SK-N-MC (cell line): ENCODE data around the gene C11orf21.

ENCODE experiments used
- DNase-seq: peaks from one replicate; pipeline ENCODE4 v3.0.0-alpha.2; 2011; ENCODE audit warnings: low read depth, low spot score
- H3K27ac ChIP-seq: fragments of 200-600 bp; sonication (generic); 2 replicates; pipeline ENCODE4 v1.5.1; 2016; ENCODE audit warnings: mixed run types
- H3K36me3 ChIP-seq: fragments of 200-600 bp; sonication (generic); 2 replicates; pipeline ENCODE4 v1.6.1; 2017; ENCODE audit warnings: antibody characterized with exemption, low read length, mixed read lengths; ENCODE audit not compliant: insufficient read depth
- H3K4me3 ChIP-seq: fragments of 200-600 bp; sonication (generic); 2 replicates; pipeline ENCODE4 v1.5.1; 2016
- H3K9ac ChIP-seq: fragments of 200-600 bp; sonication (generic); 2 replicates; pipeline ENCODE4 v1.8.0; 2017; ENCODE audit warnings: mixed run types, mixed read lengths; ENCODE audit not compliant: insufficient read length
- H3K9me3 ChIP-seq: fragments of 200-600 bp; sonication (generic); 2 replicates; pipeline ENCODE4 v1.6.1; 2017; ENCODE audit warnings: low read depth, mild to moderate bottlenecking, antibody characterized with exemption, low read length, moderate library complexity, mixed read lengths
- EZH2 ChIP-seq: fragments of 200-600 bp; sonication (generic); IDR thresholded peaks from one replicate; pipeline ENCODE4 v1.6.1; 2017; ENCODE audit warnings: antibody characterized with exemption
- FOXP2 ChIP-seq: optimal IDR thresholded peaks from 2 replicates; pipeline ENCODE3; 2011; ENCODE audit warnings: mild to moderate bottlenecking, moderate library complexity; ENCODE audit not compliant: insufficient read depth; ENCODE audit errors: extremely low read length, control extremely low read depth
- POLR2AphosphoS5 ChIP-seq: IDR thresholded peaks from 2 replicates; pipeline ENCODE4 v1.6.1; 2012; ENCODE audit warnings: mild to moderate bottlenecking, low read depth, low read length, borderline replicate concordance

C11orf21 gene

GRCh38 chr11:2267851-2268728, 33.6 kb downstream of the C11orf21 start:
- DNase-seq: no peak
- Histone ChIP-seq H3K27ac (no peak overlapping the region), H3K4me3 (no peak overlapping the region), H3K9ac (no peak overlapping the region), H3K9me3 (no peaks in the 10 kb centered on the region), H3K36me3 (no peaks in the 10 kb centered on the region)
- no peak for TF ChIP-seq EZH2
- TF ChIP-seq FOXP2: no peak
- TF ChIP-seq POLR2AphosphoS5: no peak

GRCh38 chr11:2267306-2267850, 34.3 kb downstream of the C11orf21 start:
- Histone ChIP-seq H3K9me3 (no peaks in the 10 kb centered on the region), H3K27ac (no peak overlapping the region), H3K9ac (no peak overlapping the region), H3K4me3 (no peak overlapping the region), H3K36me3 (no peaks in the 10 kb centered on the region)
- TF ChIP-seq POLR2AphosphoS5 (no peak), EZH2 (no peak), FOXP2 (no peak)
- DNase-seq: no peak

- H3K9ac ChIP-seq: no peak overlapping the region
- no peak for DNase-seq
- TF ChIP-seq POLR2AphosphoS5 (no peak), EZH2 (no peak), FOXP2 (no peak)
- no peak overlapping the region for H3K27ac ChIP-seq
- H3K36me3 ChIP-seq: no peaks in the 10 kb centered on the region
- H3K9me3 ChIP-seq: no peaks in the 10 kb centered on the region
- no peak overlapping the region for H3K4me3 ChIP-seq
Observed at GRCh38 chr11:2266586-2267305, 35.0 kb downstream of the C11orf21 start.

GRCh38 chr11:2265854-2266585, 35.7 kb downstream of the C11orf21 start:
- Histone ChIP-seq H3K9ac (no peak overlapping the region), H3K4me3 (no peak overlapping the region)

GRCh38 chr11:2265396-2265795, 36.3 kb downstream of the C11orf21 start:
- no peak for TF ChIP-seq EZH2
- no peak for TF ChIP-seq FOXP2
- TF ChIP-seq POLR2AphosphoS5: no peak
- Histone ChIP-seq H3K36me3 (no peaks in the 10 kb centered on the region), H3K9me3 (no peaks in the 10 kb centered on the region), H3K27ac (no peak overlapping the region), H3K4me3 (no peak overlapping the region), H3K9ac (no peak overlapping the region)
- no peak for DNase-seq

More at GRCh38 chr11:2265854-2266585, 35.7 kb downstream of the C11orf21 start:
- TF ChIP-seq EZH2 (no peak), FOXP2 (no peak), POLR2AphosphoS5 (no peak)
- H3K27ac ChIP-seq: no peak overlapping the region
- H3K36me3 ChIP-seq: no peaks in the 10 kb centered on the region
- no peaks in the 10 kb centered on the region for H3K9me3 ChIP-seq
- no peak for DNase-seq

- Histone ChIP-seq H3K9ac (no peak overlapping the region), H3K27ac (no peak overlapping the region), H3K4me3 (no peak overlapping the region), H3K36me3 (no peaks in the 10 kb centered on the region), H3K9me3 (no peaks in the 10 kb centered on the region)
- DNase-seq: no peak
- no peak for TF ChIP-seq FOXP2
- no peak for TF ChIP-seq EZH2
- no peak for TF ChIP-seq POLR2AphosphoS5
Observed at GRCh38 chr11:2264366-2265053, 37.2 kb downstream of the C11orf21 start.

- Histone ChIP-seq H3K9me3 (no peaks in the 10 kb centered on the region), H3K36me3 (no peaks in the 10 kb centered on the region), H3K9ac (no peak overlapping the region), H3K4me3 (no peak overlapping the region), H3K27ac (no peak overlapping the region)
- no peak for TF ChIP-seq FOXP2
- TF ChIP-seq POLR2AphosphoS5: no peak
- TF ChIP-seq EZH2: no peak
- DNase-seq: no peak
Observed at GRCh38 chr11:2263724-2264360, 37.9 kb downstream of the C11orf21 start.
